HG02571 (cell line): ENCODE data around the gene ZNF560.
A peak's percentile ranks its signal among the peaks of the same experiment; 100 is the strongest.

Source experiments
- ATAC-seq: cut with Tn5 transposase; IDR thresholded peaks from one replicate; pipeline ENCODE4 v1.9.1; 2021; ENCODE audit warnings: mild to moderate bottlenecking, moderate library complexity; ENCODE audit not compliant: unreplicated experiment

Gene ZNF560

GRCh38 chr19:9436358-9436757, 62.1 kb downstream of the ZNF560 start:
- no peak for ATAC-seq

DNA sequence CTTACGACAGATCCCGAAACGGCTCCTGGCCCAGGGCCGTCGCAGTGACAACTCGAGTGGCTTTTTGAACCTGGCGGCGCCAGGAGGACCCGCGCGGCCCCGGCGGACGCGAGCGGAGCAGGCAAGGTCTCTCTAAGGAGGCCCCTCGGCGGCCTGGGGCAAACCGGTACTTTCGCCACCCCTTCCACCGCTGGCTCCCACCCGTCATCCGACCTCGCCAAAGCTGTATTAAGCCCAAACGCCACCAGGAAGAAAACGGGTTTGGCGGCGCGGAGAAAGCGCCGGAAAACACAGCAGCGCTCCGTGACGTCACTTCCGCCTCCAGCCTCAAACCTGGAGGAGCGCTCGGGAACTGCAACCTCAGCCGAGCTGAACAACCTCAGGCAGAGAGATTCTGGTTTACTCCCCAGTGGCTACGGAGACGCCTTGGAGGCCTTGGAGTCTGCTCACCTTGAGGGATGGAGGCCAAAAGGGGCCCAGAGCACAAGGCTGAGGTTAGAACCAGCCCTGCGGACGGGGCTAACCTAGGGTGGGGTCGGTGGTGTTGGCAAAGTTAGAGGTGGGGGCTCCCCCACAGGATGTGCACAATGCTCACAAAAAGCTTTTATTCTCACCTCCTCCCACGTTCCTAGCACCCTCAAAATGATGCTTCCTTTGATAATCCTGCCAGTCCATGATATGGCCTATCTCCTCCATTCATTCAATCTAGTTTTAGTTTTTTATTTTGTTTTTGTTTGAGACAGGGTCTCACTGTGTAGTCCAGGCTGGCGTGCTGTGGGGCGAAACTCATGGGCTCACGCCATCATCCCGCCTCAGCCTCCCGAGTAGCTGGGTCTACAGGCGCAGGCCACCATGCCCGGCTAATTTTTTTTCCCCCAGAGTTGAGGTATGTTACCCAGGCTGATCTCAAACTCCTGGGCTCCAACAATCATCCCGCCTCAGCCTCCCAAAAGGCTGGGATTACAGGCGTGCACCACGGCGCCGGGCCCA, 62.8 kb downstream of the ZNF560 start, which contains the start of gene ZNF266:
Gene ZNF266, minus strand, starts transcription at position 295 of the 990 bp plus-strand sequence. CDS start 15,484 bp downstream, outside the sequence.
- peak; percentile 81 for ATAC-seq

DNA sequence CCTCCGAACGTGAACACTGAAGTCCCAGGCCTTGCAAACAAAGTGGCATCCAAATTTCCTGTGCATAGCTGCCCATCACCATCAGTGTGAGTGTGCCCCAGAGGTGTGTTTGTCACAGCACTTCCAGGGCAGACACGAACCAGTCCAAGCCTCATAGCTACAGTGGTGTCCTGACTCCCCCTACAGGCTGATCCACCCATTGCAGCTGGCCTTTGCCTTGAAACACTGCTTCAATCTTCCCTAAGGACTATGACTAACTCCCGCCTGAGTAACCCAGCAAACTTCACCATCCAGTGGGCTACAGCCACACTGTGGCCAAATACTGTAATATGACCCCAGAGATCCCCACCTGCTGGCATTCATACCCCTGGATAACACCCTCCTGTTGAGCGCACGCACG, 66.9 kb downstream of the ZNF560 start:
- ATAC-seq, result no peak

- ATAC-seq, result no peak
Measured at GRCh38 chr19:9430444-9430843, 68.0 kb downstream of the ZNF560 start.

GRCh38 chr19:9427941-9428340, 70.5 kb downstream of the ZNF560 start:
- ATAC-seq, result no peak
